ENCODE data around the gene PLXNA4. TPM values are rescaled to one million over a fixed set of nuclear protein-coding genes. Genes with fewer than 3 reads are reported as not detected.

The PLXNA4 gene
- total RNA-seq, 1 donor from 2014 or later: 14.0 TPM

DNA sequence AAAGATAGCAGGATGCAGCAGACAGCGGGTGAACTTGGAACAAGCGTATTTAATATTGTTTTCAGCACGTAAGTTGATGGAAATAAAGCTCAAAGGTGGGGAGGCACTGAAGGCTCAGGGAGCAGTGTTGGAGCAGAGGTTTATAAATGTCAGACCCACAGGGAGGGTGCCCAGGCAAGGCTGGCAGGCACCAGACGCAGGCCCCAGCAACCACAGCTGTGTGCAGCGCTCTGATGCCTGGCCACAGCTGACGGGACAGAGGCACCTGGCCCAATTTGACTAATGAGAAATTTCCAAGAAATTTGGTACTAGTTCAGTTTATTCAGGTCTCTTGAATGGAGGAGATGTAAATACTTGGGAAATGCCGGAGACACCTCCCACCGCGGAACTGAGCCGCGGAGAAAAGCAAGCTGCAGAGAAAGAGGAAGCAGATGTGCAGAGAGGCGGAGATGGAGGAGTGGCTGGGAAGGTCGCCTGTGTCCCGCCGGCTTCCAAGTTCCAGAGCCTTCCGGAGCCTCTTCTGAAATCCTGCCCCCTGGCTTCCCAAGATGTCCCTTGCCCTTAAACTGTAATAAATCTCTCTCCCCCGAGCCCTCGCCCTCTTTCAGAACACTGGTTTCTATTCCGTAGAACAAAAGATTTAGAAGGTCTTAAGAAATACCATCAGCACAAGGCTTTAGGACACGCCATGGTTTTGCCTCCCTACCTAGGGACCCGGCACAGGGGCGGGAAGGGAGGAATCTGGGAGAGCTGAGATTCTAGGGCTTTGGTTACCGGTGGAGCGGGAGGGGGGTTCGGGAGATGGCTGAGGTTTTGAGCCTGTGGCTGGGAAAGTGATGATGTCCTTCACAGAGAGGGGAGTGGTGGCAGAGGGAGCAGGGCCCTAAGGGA, 38.4 kb upstream of the PLXNA4 start:
- Histone ChIP-seq H3K27ac (no peak overlapping the region), H3K4me1 (peaks cover 11% of the 10 kb centered on the region), H3K9me3 (no peaks in the 10 kb centered on the region), H3K4me3 (peak overlapping the region; percentile 15 to 31), H3K27me3 (no peaks in the 10 kb centered on the region), H3K36me3 (no peaks in the 10 kb centered on the region)
- peak; percentile 69 to 72 for DNase-seq (ENCODE audit: extremely low spot score in 2 of 2)
- TF ChIP-seq POLR2AphosphoS5 (IDR thresholded peaks at IDR 0.05; ENCODE audit: insufficient read depth in 1 of 2, low read depth in 1 of 2): no peak
- no peak for TF ChIP-seq POLR2A (IDR thresholded peaks at IDR 0.05)
- no peak for TF ChIP-seq CTCF (IDR thresholded peaks at IDR 0.05)
- intact Hi-C loops (cut with DNase I): no loop called here

- H3K36me3 ChIP-seq: no peaks in the 10 kb centered on the region
- no peak overlapping the region for H3K27ac ChIP-seq
- intact Hi-C loops (cut with DNase I): no loop called here
- H3K9me3 ChIP-seq: no peaks in the 10 kb centered on the region
- H3K27me3 ChIP-seq: no peaks in the 10 kb centered on the region
- TF ChIP-seq CTCF (IDR thresholded peaks at IDR 0.05) (no peak), POLR2A (IDR thresholded peaks at IDR 0.05) (no peak), POLR2AphosphoS5 (IDR thresholded peaks at IDR 0.05; ENCODE audit: insufficient read depth in 1 of 2, low read depth in 1 of 2) (no peak)
- H3K4me1 ChIP-seq: peaks cover 11% of the 10 kb centered on the region
- peak in 1 of 2 donors; percentile 3 for DNase-seq (ENCODE audit: extremely low spot score in 2 of 2)
- H3K4me3 ChIP-seq: no peak overlapping the region
These were observed 37.5 kb upstream of the PLXNA4 start for GRCh38 chr7:132613737-132614136.

- DNase-seq (ENCODE audit: extremely low spot score in 2 of 2): peak in 1 of 2 donors; percentile 1
- intact Hi-C loops (cut with DNase I): no loop called here
- TF ChIP-seq POLR2AphosphoS5 (IDR thresholded peaks at IDR 0.05; ENCODE audit: insufficient read depth in 1 of 2, low read depth in 1 of 2): no peak
- TF ChIP-seq CTCF (IDR thresholded peaks at IDR 0.05): no peak
These were observed 34.7 kb upstream of the PLXNA4 start for GRCh38 chr7:132610995-132611394.

DNA sequence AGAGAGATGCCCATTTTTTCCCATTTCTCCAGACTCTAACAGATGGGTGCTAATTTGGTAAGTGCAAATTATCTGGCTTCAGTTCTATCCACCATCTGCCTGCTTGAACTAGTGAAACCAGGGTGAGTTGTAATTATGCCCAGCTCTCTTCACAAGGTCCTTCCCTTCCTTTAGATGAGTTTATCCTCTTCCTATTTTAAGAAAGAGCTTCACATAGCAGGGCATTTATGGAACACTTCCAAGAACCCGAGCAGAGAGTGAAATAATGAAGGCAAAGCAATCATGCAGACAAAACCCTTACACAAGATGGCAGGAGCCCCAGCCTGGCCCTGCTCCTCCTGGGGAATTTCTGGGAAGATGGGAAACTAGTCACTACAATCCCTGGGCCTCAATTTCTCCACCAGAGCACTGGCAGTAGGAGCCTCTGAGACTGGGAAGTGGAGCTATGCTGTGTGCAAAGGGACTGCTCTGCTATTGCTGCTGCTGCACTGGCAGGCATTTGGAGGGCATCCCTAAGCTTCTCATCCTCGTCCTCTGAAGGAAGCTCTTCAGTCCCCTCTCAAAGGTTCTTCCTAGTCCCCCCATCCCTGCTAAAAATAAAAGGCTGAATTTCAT, 33.7 kb upstream of the PLXNA4 start:
- no peak for TF ChIP-seq POLR2AphosphoS5 (IDR thresholded peaks at IDR 0.05; ENCODE audit: insufficient read depth in 1 of 2, low read depth in 1 of 2)
- TF ChIP-seq POLR2A (IDR thresholded peaks at IDR 0.05): no peak
- no peak for TF ChIP-seq CTCF (IDR thresholded peaks at IDR 0.05)

More at GRCh38 chr7:132610995-132611394, 34.7 kb upstream of the PLXNA4 start:
- no peaks in the 10 kb centered on the region for H3K9me3 ChIP-seq
- no peaks in the 10 kb centered on the region for H3K27me3 ChIP-seq
- no peak overlapping the region for H3K27ac ChIP-seq
- no peaks in the 10 kb centered on the region for H3K36me3 ChIP-seq
- peaks cover 11% of the 10 kb centered on the region for H3K4me1 ChIP-seq
- H3K4me3 ChIP-seq: no peak overlapping the region

GRCh38 chr7:132609222-132609621, 33.0 kb upstream of the PLXNA4 start:
- no peaks in the 10 kb centered on the region for H3K36me3 ChIP-seq
- H3K4me3 ChIP-seq: no peak overlapping the region
- DNase-seq (ENCODE audit: extremely low spot score in 2 of 2): peak in 1 of 2 donors; percentile 49
- H3K27me3 ChIP-seq: no peaks in the 10 kb centered on the region
- intact Hi-C loops (cut with DNase I): no loop called here
- H3K4me1 ChIP-seq: no peaks in the 10 kb centered on the region
- H3K9me3 ChIP-seq: no peaks in the 10 kb centered on the region
- H3K27ac ChIP-seq: no peak overlapping the region
- TF ChIP-seq POLR2AphosphoS5 (IDR thresholded peaks at IDR 0.05; ENCODE audit: insufficient read depth in 1 of 2, low read depth in 1 of 2) (no peak), CTCF (IDR thresholded peaks at IDR 0.05) (no peak), POLR2A (IDR thresholded peaks at IDR 0.05) (no peak)

More for the DNA sequence above, 33.7 kb upstream of the PLXNA4 start:
- intact Hi-C loops (cut with DNase I): no loop called here
- no peaks in the 10 kb centered on the region for H3K36me3 ChIP-seq
- no peak overlapping the region for H3K27ac ChIP-seq
- H3K27me3 ChIP-seq: no peaks in the 10 kb centered on the region
- DNase-seq (ENCODE audit: extremely low spot score in 2 of 2): peak; percentile 47 to 52
- H3K9me3 ChIP-seq: no peaks in the 10 kb centered on the region
- H3K4me1 ChIP-seq: peaks cover 6% of the 10 kb centered on the region
- no peak overlapping the region for H3K4me3 ChIP-seq

Measured in vagina (tissue), 2 donors.